Activated CD8-positive, alpha-beta memory T cell treated with anti-CD3 and anti-CD28 coated beads for 4 hours (primary cell): Measurements from ENCODE around the gene PTPRN2.

Source experiments
- DNase-seq, 2 donors: peaks; one replicate each; pipeline ENCODE4 v3.0.0-alpha.2; 2020; ENCODE audit warnings: low read depth in 2 of 2

PTPRN2 gene

DNA sequence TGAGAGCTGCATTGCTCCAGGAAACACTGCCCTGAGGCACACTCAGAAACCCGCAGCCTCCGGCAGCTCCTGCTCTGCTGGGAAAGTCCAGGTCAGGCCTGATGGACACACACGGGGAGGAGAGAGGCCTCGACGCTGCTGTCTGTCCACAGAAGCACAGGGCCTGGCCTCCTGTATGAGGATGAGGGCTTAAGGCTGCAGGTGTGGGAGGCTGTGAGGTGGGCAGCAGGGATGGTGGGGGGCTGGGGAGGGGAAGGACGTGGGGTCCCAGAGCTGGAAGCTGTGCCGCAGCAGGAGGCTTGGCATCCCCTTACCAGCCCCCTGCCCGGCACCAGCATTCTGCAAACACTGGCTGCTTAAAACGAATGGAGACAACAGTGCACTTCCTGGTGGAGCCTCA lies 1064.7 kb downstream of the PTPRN2 start:
- DNase-seq, result no peak

DNA sequence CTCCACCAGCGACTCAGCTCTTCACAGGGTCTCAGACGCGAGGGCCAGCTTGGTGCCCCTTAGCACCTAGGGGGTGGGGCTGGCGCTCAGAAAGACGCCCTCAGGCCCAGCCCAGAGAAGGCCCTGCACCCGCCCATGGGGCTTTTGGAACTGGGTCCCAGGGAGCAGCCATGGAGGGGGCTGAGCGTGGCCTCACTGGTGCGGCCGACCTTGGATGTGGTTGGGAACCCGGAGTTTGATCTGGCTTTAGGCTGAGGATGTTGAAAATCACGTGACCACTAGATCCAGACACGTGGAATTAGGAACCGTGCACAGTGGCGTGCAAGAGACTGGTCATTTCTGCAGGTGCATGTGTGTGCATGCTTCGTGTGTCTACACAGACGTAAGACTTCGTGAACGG lies 1065.4 kb downstream of the PTPRN2 start:
- DNase-seq, result no peak

DNA sequence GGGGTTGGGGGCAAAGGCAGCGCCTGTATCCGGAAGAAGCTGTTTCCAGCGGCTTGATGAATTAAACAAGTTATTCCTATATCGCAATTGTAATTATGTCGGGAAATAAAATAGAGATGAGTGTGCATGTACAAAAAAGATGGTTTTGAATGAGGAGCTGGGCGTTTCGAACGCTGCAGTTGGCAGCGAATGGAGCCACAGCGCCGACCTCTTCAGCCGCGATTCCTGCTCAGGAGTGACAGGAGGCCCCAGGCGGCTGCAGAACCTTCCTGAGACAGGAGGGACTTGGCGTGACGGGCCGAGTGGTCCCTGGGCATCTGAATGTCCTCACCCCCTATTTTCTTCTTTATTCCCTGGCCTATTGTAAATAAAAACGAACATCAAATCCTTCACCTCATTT lies 1065.9 kb downstream of the PTPRN2 start:
- no peak for DNase-seq

DNA sequence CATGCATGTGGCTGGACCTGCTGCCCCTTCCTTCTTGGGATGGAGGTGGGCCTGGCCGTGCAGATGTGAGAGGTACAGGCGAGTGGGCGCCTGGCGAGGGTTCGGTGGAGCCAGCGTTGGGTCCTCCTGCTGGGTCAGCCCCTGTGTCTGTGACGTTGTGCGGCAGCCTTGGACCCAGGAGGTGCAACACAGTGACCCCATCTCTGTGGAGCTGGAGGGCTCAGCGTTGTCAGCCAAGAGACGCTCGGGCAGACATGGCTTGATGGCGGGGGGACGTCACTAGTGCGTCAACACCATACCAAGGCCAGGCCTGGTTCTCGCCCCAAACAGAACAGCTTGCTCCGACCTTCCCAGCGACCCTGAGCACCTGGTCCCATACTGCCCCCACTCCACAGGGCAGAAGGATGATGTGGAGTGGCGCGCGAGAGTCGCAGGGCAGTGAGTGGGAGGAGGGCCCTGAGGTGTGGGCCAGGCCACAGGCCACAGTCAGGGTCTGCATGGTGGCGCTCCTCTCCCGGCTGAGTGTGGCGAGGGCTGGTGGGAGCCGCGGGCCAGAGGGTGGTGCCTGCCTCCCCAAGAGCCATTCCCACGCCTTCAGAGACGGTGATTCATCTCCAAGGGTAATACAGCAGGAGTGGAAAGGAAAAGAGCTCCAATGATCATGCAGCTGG lies 1066.4 kb downstream of the PTPRN2 start:
- no peak for DNase-seq

DNA sequence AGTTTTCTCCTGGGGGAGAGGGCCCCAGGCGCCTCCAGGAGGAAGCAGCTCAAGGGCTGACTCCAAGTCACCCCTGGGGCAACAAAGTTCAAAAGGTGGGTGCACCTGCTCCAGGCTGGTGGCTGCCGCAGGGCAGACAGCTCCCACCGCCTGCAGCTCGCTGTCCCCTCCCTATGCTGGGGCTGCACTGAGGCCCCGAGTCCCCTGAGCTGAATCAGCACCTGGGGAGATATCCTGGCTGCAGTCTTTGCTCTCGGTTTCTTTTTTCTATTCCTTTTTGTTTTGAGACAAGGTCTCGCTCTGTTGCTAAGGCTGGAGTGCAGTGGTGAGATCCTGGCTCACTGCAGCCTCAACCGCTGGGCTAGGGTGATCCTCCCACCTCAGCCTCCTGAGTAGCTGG lies 1067.4 kb downstream of the PTPRN2 start:
- DNase-seq, result no peak

DNA sequence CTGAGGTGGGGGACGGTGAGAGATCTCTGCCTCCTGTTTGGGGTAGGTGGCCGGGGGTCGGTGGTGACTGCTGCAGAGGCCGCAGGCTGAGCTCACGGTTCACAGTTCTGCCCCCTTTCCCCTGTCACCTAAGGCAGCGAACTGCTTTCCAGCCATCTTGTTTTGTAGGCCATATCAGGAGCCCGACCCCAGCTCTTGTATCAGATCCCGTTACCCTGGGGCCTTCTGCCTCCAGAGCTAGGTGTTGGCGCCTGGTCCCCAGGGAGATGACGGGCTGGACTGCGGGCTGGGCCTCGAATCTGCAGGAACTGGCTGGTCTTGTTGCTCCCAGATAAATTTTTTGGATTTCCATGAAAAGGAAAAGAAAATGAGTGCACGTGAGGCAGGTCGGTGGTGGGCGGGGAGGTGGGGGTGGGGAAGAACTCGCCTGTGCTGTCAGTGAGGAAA lies 1067.8 kb downstream of the PTPRN2 start:
- no peak for DNase-seq

DNA sequence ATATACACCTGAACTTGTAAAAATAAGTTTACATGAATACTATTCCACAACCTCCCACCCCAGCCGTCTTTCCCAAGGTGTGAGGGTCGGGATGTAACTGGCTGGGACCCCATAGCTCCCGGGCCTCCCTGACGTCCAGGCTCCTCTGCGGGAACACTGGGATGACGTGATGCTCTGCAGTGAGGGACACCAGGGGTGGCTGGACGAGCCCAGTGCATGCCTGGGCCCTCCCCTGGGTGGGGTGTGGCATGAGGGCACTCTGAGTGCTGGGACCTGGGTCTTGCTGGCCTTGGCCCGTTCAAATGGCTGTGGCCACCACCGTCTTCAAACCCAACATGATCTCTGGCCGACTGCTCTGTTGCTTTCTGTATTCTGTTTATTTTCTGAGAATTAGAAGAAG lies 1068.4 kb downstream of the PTPRN2 start:
- DNase-seq, result no peak

DNA sequence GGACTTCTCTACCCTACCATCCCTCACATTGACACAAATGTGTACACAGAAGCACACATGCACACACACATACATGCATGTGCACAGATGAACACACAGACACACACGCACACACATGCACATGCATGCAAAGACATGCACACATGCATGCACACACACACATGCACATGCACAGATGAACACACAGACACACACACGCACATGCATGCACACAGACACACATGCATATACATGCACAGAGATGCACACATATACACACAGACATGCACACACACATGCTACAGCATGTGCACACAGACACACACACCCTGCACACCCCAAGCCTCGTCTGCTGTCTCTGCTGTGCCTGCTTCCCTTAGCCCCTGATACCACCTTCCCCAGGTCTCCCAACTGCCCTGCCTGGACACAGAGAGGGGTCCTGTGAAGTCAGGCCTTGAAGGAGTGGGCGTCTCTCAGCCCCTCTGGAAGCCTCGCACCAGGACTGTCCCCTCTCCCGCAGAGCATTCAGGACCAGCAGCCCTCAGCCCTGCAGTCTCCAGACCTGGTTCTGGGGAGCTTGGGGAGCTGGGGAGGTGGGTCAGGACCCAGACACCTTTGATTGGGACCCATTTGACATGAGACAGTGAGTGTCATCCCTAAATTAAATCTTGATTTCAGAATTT lies 1069.0 kb downstream of the PTPRN2 start:
- no peak for DNase-seq

DNA sequence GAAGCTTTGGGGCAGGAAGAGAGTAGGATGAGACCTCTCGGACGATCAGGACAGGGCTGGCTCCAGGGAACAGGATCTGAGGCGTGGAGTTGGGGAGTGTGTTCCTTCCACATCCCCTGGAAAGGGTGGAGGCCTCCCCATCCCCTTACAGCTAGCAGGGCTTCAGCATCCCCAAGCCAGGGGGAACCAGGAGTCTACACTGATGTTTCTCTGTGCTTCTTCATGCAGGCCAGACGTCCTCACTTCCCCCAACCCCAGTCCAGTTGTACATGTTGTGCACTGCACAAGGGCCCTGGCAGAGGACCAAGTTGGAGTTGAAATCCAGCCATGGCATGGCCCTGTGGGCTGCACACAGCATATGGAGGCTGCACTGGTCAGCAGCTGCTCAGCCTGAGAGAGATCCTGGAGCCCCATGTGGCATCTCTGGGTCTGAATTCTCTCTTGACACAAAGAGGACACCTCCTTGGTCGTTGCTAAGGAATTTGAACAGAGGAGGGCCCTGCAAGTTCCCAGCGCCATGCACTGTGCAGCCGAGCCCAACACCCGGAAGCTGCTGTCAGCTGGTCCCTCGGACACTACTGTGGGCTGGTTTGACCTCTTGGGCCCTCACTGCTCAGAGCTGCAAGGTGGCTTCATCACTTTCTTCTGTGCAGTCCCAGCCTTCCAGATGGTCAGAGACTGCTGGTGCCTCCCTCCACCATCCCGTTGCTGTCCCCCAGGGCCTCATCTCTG lies 1069.7 kb downstream of the PTPRN2 start:
- DNase-seq, result no peak

DNA sequence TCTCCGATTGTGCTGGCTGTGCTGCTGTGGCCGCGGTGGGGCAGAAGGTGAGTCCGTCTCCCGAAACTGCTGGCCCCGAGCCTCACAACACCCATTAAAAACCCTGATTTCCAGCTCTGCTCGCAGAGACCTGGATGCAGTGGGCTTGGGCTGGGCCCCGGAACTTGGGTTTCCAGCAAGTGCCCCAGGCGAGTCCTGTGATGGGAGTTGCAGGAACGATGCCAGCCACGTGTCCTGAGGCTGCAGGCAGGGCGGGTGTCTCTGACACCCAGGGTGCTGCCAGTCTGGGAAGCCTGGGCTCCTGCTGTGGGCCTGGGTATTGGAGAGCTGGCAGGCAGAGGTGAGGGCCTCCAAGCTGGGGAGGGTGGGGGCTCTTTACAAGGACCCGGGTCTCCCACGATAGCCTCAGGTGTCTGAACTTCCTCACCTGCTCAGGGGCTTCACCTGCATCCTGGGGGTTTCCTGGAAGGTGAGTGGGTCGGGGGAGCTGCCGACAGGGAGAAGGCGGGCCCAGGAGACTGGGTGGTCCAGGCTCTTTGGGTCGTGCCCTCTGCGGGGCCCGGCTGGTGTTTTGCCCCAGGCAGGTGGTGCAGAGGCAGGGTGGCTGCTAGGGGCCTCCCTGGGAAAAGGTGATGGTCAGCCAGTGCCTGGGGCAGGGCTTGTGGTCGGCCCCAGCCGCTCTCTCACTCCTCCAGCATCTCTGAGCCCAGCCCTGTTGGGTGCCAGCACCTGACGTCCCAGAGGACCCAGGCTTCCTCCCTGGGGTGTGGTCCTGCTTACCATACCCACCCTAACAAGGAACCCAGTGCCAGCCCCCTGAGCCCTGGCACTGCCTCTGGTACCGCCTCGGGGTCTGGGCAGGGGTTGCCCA lies 1070.5 kb downstream of the PTPRN2 start:
- no peak for DNase-seq

DNA sequence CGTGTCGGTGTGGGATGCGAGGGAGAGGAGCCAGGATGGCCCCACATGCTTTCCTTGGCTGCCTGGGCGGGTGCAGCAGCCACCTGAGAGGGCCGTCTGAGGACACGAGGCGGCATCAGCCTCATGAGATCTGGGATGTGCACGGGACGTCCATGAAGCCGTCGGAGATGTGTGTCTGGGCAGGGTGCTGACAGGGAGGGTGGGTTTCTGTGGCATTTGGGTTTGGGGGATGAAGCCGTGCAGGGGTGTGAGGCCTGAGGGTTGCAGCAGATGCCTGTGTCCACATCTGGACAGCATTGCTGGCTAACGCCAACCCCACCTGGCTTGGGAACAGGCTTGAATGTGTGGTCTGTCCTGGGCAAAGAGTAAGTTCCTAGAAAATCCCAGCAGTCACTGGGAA lies 1071.3 kb downstream of the PTPRN2 start:
- no peak for DNase-seq

DNA sequence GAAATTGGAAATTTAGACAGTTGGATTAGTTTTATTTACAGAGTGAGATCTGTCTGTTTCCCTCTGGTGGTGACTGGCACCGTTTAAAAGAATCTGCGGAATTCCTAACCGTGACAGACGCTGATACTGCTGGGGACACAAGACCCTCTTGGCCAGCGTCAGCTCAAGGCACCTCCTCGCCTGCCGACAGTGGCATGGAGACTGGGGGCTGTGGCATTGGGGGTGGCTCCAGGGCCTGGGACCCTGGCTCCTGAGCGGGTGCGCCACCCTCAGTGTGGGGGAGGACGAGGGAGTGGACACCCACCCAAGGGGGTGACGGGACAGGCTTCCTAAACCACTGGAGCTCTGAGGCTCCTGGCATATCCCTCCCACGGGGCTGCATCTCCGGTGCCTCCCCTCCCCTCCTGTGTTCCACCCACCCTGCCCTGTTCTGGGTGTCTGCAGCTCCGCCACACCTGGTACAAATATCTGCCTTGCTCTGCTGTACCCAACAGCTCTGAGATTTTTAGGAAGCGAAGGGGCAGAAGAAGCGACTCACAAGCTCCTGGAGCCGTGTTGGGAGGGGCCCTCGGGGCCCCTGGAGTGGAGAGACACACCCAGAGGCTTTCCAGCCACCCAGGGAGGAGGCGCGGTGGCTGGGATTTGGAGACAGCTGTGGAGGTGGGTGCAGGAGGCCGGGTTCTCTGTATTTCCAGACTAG lies 1072.1 kb downstream of the PTPRN2 start:
- no peak for DNase-seq

DNA sequence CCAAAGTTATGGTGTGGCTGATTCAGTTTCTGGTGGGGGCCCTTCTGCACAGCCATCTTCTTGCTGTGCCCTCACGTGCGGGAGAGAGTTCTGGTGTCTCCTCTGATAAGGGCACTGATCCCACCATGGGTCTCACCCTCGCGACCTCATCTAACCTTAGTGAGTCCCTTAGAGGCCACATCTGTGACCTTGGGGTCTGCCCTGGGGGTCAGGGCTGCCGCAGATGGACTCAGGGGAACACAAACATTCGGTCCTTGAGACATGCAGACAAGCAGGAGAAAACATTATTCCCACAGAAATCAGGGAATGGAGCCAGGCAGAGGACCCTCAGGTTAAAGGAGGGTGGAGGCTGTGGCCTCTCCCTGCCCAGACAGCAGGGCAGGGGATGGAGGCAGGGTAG lies 1072.9 kb downstream of the PTPRN2 start:
- DNase-seq, result no peak

DNA sequence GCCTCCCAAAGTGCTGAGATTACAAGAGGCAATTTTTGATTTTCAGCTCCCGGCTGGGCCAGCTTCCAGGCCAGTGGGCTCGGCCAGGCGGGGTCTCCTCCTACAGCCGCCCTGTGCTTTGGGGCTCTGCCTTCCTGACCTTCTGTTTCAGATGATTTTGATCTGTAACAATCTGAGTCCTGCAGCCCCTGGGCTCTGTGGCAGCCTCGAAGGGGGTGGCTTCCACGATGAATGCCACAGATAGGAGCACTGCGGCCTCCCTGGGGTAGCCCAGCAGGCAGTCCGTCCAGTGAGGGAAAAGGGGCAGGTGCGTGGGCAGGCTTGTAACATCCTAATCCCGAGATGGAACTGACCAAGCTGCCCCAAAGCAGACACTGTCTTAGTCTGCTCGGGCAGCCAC lies 1073.3 kb downstream of the PTPRN2 start:
- no peak for DNase-seq

DNA sequence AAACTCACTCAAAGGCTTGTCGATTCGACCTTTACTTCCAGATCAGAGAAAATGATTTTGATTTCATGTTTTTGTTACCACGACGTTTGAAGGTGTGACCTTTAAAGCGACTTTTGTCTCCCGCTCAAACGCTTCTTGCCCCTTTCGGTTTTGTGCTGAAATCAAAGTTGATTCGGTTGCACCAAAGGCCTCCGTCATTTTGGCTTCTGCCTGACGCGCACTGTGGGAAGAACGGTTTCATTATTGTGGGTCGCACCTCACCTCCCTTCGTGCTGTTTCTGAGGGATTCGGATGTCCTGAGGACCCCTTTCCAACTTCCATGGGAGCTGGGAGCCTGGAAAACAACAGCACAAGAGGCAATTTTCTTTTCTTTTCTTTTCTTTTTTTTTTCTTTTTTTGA lies 1073.9 kb downstream of the PTPRN2 start:
- DNase-seq, result no peak

DNA sequence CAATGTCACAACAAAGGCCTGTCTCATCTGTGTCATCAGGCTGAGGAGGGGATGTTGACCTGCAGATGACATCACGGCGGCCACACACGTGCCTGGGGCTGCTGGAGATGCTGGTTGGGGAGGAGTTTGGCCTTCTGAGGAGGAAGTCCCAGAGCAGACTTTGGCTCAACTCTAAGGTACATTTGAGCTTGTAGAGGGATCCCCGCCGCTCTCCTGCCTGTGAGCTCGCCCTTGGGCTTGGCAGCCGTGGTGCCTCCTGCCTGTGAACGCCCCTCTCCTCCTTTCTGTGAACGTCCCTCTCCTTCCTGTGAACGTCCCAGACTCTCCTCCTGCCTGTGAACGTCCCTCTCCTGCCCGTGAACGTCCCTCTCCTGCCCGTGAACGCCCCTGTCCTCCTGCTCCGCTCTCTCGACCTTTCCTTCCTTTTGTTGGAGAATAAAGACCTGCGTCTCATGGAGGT lies 1074.4 kb downstream of the PTPRN2 start:
- DNase-seq, result no peak

DNA sequence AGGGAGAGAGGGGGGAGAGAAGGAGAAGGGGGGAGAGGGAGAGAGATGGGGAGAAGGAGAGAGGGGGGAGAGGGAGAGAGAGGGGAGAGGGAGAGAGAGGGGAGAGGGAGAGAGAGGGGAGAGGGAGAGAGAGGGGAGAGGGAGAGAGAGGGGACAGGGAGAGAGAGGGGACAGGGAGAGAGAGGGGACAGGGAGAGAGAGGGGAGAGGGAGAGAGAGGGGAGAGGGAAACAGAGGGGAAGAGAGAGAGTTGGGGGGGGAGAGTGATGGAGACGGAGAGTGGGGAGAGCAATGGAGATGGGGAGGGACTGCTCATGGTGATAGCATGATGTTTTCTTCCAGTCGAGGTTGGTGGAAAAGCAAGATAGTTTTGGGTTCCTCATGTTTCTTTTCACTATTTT lies 1078.4 kb downstream of the PTPRN2 start:
- DNase-seq, result no peak

DNA sequence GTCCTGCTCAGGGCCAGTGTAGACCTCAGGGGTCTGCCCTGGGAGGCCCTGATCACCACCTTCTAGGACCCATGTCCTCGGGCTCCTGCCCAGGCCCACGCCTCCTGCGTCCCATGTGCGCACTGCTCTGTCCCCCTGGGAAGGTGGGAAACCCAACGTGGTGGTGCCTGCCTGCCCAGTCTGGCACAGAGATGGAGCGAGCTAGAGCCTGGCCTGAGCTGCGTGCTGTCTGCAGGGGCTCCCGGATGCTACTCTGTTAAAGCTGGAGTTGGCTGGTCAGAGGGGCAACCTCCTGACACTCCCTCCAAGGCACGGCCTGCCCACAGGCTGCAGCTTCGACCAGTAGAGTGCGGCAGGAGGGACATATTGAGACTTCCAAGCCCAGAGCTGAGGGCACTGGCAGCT lies 1079.1 kb downstream of the PTPRN2 start:
- DNase-seq, result no peak

DNA sequence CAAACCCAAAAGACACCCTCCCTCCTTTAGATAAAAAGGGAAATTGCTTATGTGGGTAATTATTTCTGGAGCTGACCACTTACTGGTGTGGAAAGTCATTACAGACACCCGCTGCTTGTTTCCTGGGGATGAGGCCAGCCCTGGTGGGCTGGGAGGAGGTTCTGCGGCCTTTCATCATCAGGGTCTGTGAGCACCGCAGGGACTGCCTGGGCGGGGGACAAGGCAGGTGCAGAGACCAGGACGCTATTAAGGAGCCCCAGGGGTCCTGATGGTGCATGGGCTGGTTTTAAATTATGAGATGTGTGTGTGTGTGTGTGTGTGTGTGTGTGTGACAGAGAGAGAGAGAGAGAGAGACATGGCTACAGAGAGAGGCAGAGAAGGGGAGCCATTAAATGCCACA lies 1079.6 kb downstream of the PTPRN2 start:
- no peak for DNase-seq

DNA sequence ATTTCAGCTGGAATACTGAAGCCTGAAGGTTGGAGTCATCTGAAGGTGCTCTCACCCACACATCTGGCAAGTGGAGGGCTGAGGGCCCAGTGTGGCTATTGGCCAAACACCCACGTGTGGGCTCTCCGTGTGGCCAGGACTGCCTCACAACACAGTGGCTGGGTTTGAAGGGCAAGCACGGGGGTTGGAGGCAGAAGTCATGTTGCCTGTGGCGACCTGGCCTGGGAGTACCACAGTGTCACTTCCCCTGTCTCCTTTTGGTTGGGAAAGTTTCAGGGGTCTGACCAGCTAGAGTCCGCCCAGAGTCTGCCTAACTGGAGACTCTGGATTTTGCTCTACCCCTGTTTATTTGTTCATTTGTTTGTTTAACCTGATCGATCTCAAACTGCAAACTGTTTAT lies 1081.4 kb downstream of the PTPRN2 start:
- DNase-seq, result no peak

DNA sequence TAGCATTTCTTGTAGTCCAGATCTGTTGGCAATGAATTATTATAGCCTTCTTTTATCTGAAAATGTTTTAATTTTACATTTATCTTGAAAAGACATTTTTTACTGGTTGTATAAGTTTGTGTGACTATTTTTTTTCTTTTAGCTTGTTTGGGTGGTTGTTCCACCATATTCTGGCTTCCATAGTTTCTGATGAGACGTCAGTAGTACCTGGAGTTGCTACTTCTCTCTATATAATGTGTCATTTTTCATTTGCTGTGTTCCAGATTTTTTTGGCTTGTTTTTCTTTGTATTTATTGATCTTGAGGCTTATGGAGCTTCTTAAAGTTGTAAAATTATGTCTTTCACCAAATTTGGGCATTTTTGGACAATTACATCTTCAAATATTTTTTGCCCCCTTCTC lies 1082.0 kb downstream of the PTPRN2 start:
- DNase-seq, result no peak
